Mesenteric fat pad (tissue), 1 donor: ENCODE results near the gene SNAPC4. TPM values are rescaled to one million over a fixed set of nuclear protein-coding genes. Genes with fewer than 3 reads are reported as not detected.
A peak's percentile ranks its signal among the peaks of the same experiment; 100 is the strongest.
"Not testable (repeated sequence)": the region's sequence is repeated elsewhere in the genome, so short reads cannot be mapped to it uniquely, and the experiment has no call there.

Experiments
- DNase-seq: peaks from one replicate; pipeline ENCODE4 v3.0.0-alpha.2; 2020; ENCODE audit warnings: low spot score
- total RNA-seq: library from RNA; stranded (reverse); fragmentation: NEBNext Ultra II Directional; extraction: Animal tissue kit (Norgen Biotek cat#: 25700); gene quantifications from one replicate; pipeline ENCODE4 v1.2.1, GENCODE V29; 2021
- donor health status: DM: yes; HTN: yes; CAD: no.

The SNAPC4 gene
- total RNA-seq, 1 donor from 2014 or later: 6.3 TPM

GRCh38 chr9:136410500-136411287, 10.7 kb upstream of the SNAPC4 start, which contains the start of the genes ENTR1 and PMPCA:
TSS of gene ENTR1 (minus strand) at chr9:136410614. CDS start at chr9:136410397, 217 bp downstream.
TSS of gene PMPCA (plus strand) at chr9:136410658. CDS start at chr9:136410669, 11 bp downstream.
- peak; percentile 98 for DNase-seq

- DNase-seq: no peak
Observed at GRCh38 chr9:136409557-136410455, 9.8 kb upstream of the SNAPC4 start.

GRCh38 chr9:136407911-136408310, 7.9 kb upstream of the SNAPC4 start:
- DNase-seq: no peak

- not testable (repeated sequence) for DNase-seq
Observed at GRCh38 chr9:136407061-136407460, 7.1 kb upstream of the SNAPC4 start.

DNA sequence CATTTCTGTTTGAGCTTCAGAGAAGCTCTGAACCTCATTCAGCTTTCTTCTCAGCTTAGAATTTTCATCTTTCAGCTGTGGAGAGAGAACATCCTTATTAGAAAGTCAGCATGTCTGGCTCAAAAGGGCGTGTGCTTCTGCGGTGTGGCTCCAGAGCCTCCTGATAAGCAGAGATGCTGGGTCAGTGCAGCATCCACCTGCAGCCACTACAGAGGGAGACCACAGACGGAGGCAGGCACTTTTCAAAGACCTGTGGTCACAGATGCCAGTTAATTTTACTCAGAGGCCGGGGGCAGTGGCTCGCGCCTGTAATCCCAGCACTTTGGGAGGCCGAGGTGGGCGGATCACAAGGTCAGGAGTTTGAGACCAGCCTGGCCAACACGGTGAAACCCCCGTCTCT, 5.9 kb upstream of the SNAPC4 start:
- DNase-seq: not testable (repeated sequence)

DNA sequence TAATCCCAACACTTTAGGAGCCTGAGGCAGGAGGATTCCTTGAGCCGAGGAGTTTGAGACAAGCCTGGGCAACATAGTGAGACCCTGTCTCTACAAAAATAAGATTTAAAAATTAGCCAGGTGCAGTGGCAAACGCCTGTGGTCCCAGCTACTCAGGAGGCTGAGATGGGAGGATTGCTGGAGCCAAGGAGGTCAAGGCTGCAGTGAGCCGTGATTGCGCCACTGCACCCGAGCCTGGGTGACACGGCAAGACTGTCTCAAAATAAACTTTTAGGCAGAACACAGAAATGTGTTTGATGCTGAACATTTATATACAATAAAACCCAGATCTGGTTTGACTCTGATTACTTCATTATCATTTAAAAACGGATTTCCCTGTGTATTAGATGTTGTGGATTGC, 5.5 kb upstream of the SNAPC4 start:
- no peak for DNase-seq

DNA sequence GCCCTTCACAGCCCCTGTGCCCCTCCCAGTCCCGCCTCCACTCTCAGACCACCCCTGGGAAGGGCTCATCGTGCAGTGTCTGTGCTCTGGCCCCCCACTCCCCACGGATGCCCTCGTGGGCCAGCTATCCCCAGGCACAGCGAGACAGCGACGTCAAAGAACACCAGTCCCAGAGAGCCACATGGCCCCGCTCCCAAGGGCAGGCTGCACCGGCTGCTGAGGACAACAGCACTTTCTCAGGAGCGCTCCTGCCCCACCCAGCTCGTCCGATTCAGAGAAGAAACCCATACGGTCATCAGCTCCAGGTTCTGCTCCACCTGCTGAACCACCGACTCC, 4.8 kb upstream of the SNAPC4 start:
- no peak for DNase-seq

GRCh38 chr9:136403915-136404800, 4.2 kb upstream of the SNAPC4 start:
- no peak for DNase-seq

GRCh38 chr9:136403538-136403914, 3.6 kb upstream of the SNAPC4 start:
- DNase-seq: no peak

- DNase-seq: no peak
Observed at GRCh38 chr9:136402067-136402466, 2.1 kb upstream of the SNAPC4 start.

DNA sequence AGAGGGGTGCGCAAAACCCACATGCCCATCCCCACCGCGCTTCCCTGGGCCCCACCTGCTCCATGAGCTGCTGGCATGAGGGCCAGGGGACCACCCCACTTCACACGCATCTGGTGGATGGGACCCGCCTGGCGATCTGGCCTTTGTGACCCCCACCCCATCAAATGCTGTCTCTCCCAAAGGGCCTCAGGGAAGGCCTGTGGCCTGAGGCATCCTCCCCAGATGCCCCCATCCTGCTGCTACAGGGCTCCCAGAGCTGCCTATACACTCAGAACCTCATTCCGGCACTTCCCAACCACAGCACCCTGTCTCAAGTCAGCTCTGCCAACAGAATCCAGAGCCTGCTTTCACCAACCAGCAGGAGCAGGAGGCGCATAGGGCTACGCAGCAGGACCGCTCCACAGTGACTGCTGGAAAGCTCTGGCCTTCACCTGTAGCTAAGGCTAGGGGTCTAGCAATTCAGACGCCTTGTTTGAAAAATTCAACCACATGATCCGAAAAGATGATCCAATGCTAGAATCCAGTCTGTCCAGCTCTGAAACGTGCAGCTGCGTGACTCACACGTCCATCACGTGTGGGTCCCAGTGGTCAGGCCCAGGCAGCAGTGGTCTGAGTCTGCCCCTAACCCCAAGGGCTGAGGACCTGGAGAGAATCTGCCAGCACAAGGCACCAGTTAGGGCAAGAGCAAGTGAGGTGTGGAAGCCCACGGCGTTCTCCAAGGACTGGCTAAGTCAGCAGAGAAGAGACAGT, 1.4 kb upstream of the SNAPC4 start:
- no peak for DNase-seq

DNA sequence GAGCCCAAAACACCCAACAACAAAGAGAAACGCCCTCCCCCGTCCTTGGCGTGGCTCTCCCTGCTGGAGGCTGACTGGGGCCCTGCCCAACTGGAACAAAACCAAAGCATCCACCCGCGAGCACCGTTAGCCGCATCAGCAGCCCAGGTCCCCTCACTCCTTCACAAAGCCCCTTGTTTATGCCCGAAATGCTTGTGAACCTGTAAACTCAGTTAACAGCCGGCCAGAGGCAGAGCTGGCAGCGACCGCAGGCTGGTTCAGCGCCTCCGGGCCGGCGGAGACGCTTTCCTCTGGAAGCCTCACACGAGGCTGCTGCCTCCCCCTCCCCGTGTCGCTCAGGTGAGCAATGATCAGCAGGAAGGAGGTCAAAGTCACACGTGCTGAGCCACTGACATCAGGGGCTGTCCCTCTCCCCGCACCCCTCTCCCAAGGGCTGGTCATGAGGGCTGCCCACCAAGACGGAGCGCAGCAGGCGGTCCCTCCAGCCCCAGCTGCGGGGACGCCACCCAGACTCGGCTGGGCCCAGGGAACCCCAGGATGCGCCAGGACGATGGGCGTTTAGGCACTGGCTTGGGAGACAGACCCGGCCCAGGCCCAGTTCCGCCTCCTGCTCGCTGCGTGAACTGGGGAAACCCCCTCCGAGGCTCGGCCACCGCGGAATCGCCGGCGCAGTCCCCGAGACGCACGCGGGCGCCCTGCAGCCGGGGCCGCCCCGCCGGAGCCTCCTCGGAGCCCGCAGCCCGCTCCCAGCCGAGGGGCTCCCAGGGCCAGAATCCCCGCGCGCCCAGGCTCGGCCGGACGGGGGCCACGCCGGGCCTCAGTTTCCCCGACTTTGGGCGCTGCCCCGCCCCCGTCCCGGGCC, 563 bp downstream of the SNAPC4 start:
- DNase-seq: no peak

GRCh38 chr9:136398286-136398685, 1.7 kb downstream of the SNAPC4 start:
- no peak for DNase-seq

- no peak for DNase-seq
Observed at GRCh38 chr9:136397643-136398042, 2.3 kb downstream of the SNAPC4 start.

DNA sequence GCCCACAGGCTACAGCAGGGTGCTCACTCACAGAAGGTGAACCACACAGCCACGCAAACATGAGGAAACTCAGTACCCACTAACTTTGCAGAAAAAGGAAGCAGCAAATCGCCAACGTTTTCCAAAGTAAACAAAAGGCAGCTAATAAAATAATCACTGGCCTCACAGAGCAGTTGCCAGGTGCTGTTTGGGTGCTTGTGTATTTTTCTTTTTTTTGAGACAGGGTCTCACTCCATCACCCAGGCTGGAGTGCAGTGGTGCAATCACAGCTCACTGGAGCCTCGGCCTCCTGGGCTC, 3.8 kb downstream of the SNAPC4 start:
- DNase-seq: no peak

DNA sequence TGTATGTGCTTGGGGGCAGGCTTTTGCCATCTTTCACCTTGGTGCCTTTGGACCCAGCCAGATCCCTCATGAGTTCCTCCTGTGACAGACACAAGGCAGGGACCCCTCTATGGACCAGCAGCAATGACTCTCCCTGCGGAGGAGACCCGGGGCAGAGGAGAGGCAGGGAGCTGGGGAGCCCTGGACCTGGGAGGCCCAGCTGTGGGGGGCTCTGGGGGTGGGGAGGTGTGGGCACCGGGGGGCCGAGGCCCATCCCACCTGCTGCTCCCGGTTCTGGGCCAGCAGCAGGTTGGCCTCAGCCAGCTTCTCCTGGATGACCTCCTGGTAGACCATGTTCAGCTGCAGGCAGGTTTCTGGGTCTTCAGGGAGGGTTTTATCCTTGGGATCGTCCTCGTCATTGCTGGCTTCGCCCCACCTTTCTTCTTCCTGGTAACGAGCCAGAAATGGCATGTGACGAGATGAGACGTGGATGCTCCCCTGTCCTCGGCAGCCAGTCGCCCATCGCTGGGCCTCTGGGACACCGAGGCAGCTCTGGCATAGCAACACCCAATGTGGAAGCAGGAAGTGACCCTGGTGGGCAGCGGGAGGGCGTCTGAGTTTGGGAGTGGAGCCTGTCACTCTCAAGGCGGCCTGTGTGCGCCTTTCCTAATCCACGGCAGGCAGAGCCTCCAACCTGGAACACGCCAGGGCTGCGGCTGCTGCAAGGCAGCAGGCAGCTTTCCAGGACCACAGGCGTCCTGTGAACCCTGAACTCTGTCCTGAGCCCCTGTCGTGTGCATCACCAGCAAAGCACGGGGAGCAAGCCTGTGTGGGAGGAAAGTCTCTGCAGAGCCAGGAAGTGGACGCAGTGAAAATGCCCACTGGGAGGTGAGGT, 4.4 kb downstream of the SNAPC4 start:
- DNase-seq: no peak

GRCh38 chr9:136395020-136395340, 5.0 kb downstream of the SNAPC4 start:
- no peak for DNase-seq

GRCh38 chr9:136394312-136395019, 5.5 kb downstream of the SNAPC4 start:
- no peak for DNase-seq
